Spleen (tissue), 11 donors: ENCODE data around the gene SFTPB. TPM values are rescaled to one million over a fixed set of nuclear protein-coding genes. Genes with fewer than 3 reads are reported as not detected.

Experiments used
- DNase-seq: peaks from one replicate; pipeline ENCODE4 v3.0.0-alpha.2; 2020
- H3K27ac ChIP-seq, 8 donors: fragments of 200-600 bp; sonication (generic) in 7 of 8; 1 replicate in 4 of 8; 2 replicates in 4 of 8; pipeline versions ENCODE4 v1.5.0 to v1.8.0; 2016 to 2021; ENCODE audit warnings: inconsistent platforms in 4 of 8, mild to moderate bottlenecking in 4 of 8, moderate library complexity in 1 of 8
- H3K27me3 ChIP-seq, 7 donors: fragments of 200-600 bp; sonication (generic) in 6 of 7; replicated peaks in 1 of 7; 1 replicate in 4 of 7; 2 replicates in 3 of 7; pipeline versions ENCODE4 v1.5.0 to v1.8.0; 2016 to 2021; ENCODE audit warnings: inconsistent platforms in 3 of 7, mild to moderate bottlenecking in 1 of 7
- H3K36me3 ChIP-seq, 6 donors: fragments of 200-600 bp; sonication (generic) in 5 of 6; 1 replicate in 4 of 6; 2 replicates in 2 of 6; pipeline versions ENCODE4 v1.5.0 to v1.8.0; 2016 to 2021; ENCODE audit warnings: inconsistent platforms in 2 of 6
- H3K4me1 ChIP-seq, 6 donors: fragments of 200-600 bp; sonication (generic) in 5 of 6; 1 replicate in 3 of 6; 2 replicates in 3 of 6; pipeline versions ENCODE4 v1.5.0 to v1.8.0; 2016 to 2021; ENCODE audit warnings: inconsistent platforms in 3 of 6
- H3K4me3 ChIP-seq, 8 donors: fragments of 200-600 bp; sonication (generic) in 7 of 8; 1 replicate in 4 of 8; 2 replicates in 4 of 8; pipeline versions ENCODE4 v1.5.0 to v1.8.0; 2016 to 2021; ENCODE audit warnings: inconsistent platforms in 4 of 8, mild to moderate bottlenecking in 4 of 8, moderate library complexity in 2 of 8
- H3K9me3 ChIP-seq, 8 donors: fragments of 200-600 bp; sonication (generic) in 7 of 8; 1 replicate in 4 of 8; 2 replicates in 4 of 8; pipeline versions ENCODE4 v1.5.0 to v1.8.0; 2016 to 2021; ENCODE audit warnings: inconsistent platforms in 4 of 8
- CTCF ChIP-seq, 11 experiments: fragments of 200-600 bp in 7 of 11; fragments of 450-650 bp in 4 of 11; sonication (generic) in 4 of 11; IDR thresholded peaks in 8 of 11; conservative IDR thresholded peaks in 3 of 11; 1 replicate in 7 of 11; 2 replicates in 4 of 11; pipeline versions ENCODE4 v1.4.0 to v1.8.0; 2016 to 2021; ENCODE audit warnings: antibody characterized with exemption in 11 of 11, inconsistent platforms in 4 of 11, mild to moderate bottlenecking in 1 of 11
- POLR2A ChIP-seq, 3 donors: fragments of 450-650 bp; IDR thresholded peaks; one replicate each; pipeline ENCODE4 v1.5.1; 2017; ENCODE audit warnings: antibody characterized with exemption in 3 of 3, mild to moderate bottlenecking in 1 of 3
- POLR2AphosphoS5 ChIP-seq, 3 donors: sonication (generic); formaldehyde crosslinking; IDR thresholded peaks; one replicate each; pipeline ENCODE4 v1.5.1; 2017; ENCODE audit warnings: antibody characterized with exemption in 3 of 3
- WGBS, 5 donors: extraction: QIAGEN DNeasy Blood & Tissue Kit in 3 of 5; methylation state at CpG; one replicate each; pipeline versions ENCODE4 v1.1.5 to v1.1.7; 2013 to 2018; 5-methylcytosine and 5-hydroxymethylcytosine counted together
- intact Hi-C: fragments of 100-400 bp; cut with DNase I; formaldehyde crosslinking; loops from one replicate; pipeline ENCODE4 v1.15.0; 2023; ENCODE audit warnings: low total_unique reads
- polyA plus RNA-seq, 3 donors: library from polyadenylated mRNA; stranded (reverse); fragments of 200-250 nt; gene quantifications; one replicate each; pipeline ENCODE4 v1.2.1, GENCODE V29; 2013
- total RNA-seq, 7 donors: library from RNA; depleted of rRNA in 3 of 7; stranded (reverse); fragments of >200 nt in 3 of 7; fragmentation: NEBNext Ultra II Directional in 4 of 7; extraction: Animal tissue kit (Norgen Biotek cat#: 25700) in 4 of 7; gene quantifications; one replicate each; pipeline versions ENCODE4 v1.1.0 to v1.2.1, GENCODE V29; 2016 to 2021
- donor health status: healthy with polysubstance abuse.
- donor health status: DM: no; HTN: no; CAD: no; lungs with moderate emphysema.
- donor health status: DM: no; HTN: no; CAD: no.
- donor health status: Bipolar disorder and iron deficiency.
- donor health status: healthy.
- donor health status: DM: no; HTN: no; CAD: no.
- donor health status: DM: yes; HTN: yes; CAD: no.

SFTPB gene
- total and polyA plus RNA-seq, 10 donors, result 0.59 to 4.0 (median 2.0) TPM; not detected in 6

GRCh38 chr2:85668857-85669142 is 801 bp upstream of the SFTPB start:
- H3K4me1 ChIP-seq, result peaks cover 0 to 36% (median 13%) of the 10 kb centered on the region in 6 donors
- H3K27me3 ChIP-seq, result no peaks in the 10 kb centered on the region
- no peak overlapping the region for H3K4me3 ChIP-seq
- no peaks in the 10 kb centered on the region for H3K36me3 ChIP-seq
- intact Hi-C loops, result no loop called here
- WGBS, 5 donors, result 74 to 84% (median 79%) methylated on average over 3 of the region's 3 CpGs
- no peak overlapping the region for H3K27ac ChIP-seq
- DNase-seq, result no peak
- TF ChIP-seq POLR2A (IDR thresholded peaks at IDR 0.05) (no peak), CTCF (IDR thresholded peaks at IDR 0.05 in 8 of 11, conservative IDR thresholded peaks at IDR 0.05 in 3 of 11) (no peak)
- no peaks in the 10 kb centered on the region for H3K9me3 ChIP-seq

- no peak overlapping the region for H3K4me3 ChIP-seq
Measured at GRCh38 chr2:85667561-85668008, 414 bp downstream of the SFTPB start.

GRCh38 chr2:85666435-85667316 is 1.3 kb downstream of the SFTPB start:
- TF ChIP-seq CTCF (IDR thresholded peaks at IDR 0.05 in 8 of 11, conservative IDR thresholded peaks at IDR 0.05 in 3 of 11), result no peak
- TF ChIP-seq POLR2A (IDR thresholded peaks at IDR 0.05), result no peak
- no peak for TF ChIP-seq POLR2AphosphoS5 (IDR thresholded peaks at IDR 0.05)
- Histone ChIP-seq H3K9me3 (no peaks in the 10 kb centered on the region), H3K36me3 (peaks cover 0 to 2% (median 0%) of the 10 kb centered on the region in 6 donors), H3K4me1 (peaks cover 0 to 25% (median 6%) of the 10 kb centered on the region in 6 donors), H3K27ac (no peak overlapping the region), H3K4me3 (no peak overlapping the region), H3K27me3 (no peaks in the 10 kb centered on the region)
- intact Hi-C loops, result no loop called here
- no peak for DNase-seq
- WGBS, 5 donors, result 44 to 64% (median 62%) methylated on average over 9 to 11 of the region's 11 CpGs

More at GRCh38 chr2:85667561-85668008, 414 bp downstream of the SFTPB start:
- no peak for TF ChIP-seq POLR2A (IDR thresholded peaks at IDR 0.05)
- no peak for TF ChIP-seq POLR2AphosphoS5 (IDR thresholded peaks at IDR 0.05)
- TF ChIP-seq CTCF (IDR thresholded peaks at IDR 0.05 in 8 of 11, conservative IDR thresholded peaks at IDR 0.05 in 3 of 11), result no peak
- 74 to 92% (median 87%) methylated on average over 3 of the region's 3 CpGs for WGBS, 5 donors
- no peak for DNase-seq
- H3K9me3 ChIP-seq, result no peaks in the 10 kb centered on the region
- no peaks in the 10 kb centered on the region for H3K27me3 ChIP-seq
- no peaks in the 10 kb centered on the region for H3K36me3 ChIP-seq
- peaks cover 0 to 26% (median 7%) of the 10 kb centered on the region in 6 donors for H3K4me1 ChIP-seq
- no peak overlapping the region for H3K27ac ChIP-seq
- intact Hi-C loops, result no loop called here

GRCh38 chr2:85666016-85666415 is 2.0 kb downstream of the SFTPB start:
- intact Hi-C loops, result no loop called here
- WGBS, 5 donors, result 87 to 94% (median 93%) methylated on average over 6 of the region's 6 CpGs
- H3K27ac ChIP-seq, result no peak overlapping the region
- no peak overlapping the region for H3K4me3 ChIP-seq
- peaks cover 0 to 8% (median 0%) of the 10 kb centered on the region in 6 donors for H3K36me3 ChIP-seq
- H3K27me3 ChIP-seq, result no peaks in the 10 kb centered on the region
- H3K9me3 ChIP-seq, result no peaks in the 10 kb centered on the region
- no peak for DNase-seq
- no peak for TF ChIP-seq POLR2AphosphoS5 (IDR thresholded peaks at IDR 0.05)
- no peak for TF ChIP-seq CTCF (IDR thresholded peaks at IDR 0.05 in 8 of 11, conservative IDR thresholded peaks at IDR 0.05 in 3 of 11)
- TF ChIP-seq POLR2A (IDR thresholded peaks at IDR 0.05), result no peak
- H3K4me1 ChIP-seq, result peaks cover 0 to 32% (median 9%) of the 10 kb centered on the region in 6 donors
